HG02870 (cell line): ENCODE results near the gene KRT72.

ENCODE experiments used
- ATAC-seq: cut with Tn5 transposase; IDR thresholded peaks from one replicate; pipeline ENCODE4 v1.9.1; 2021; ENCODE audit warnings: mild to moderate bottlenecking, moderate library complexity; ENCODE audit not compliant: unreplicated experiment

KRT72 gene

GRCh38 chr12:52551216-52551865 is 49.9 kb downstream of the KRT72 start:
- no peak for ATAC-seq

GRCh38 chr12:52546126-52546525 is 55.1 kb downstream of the KRT72 start:
- no peak for ATAC-seq

DNA sequence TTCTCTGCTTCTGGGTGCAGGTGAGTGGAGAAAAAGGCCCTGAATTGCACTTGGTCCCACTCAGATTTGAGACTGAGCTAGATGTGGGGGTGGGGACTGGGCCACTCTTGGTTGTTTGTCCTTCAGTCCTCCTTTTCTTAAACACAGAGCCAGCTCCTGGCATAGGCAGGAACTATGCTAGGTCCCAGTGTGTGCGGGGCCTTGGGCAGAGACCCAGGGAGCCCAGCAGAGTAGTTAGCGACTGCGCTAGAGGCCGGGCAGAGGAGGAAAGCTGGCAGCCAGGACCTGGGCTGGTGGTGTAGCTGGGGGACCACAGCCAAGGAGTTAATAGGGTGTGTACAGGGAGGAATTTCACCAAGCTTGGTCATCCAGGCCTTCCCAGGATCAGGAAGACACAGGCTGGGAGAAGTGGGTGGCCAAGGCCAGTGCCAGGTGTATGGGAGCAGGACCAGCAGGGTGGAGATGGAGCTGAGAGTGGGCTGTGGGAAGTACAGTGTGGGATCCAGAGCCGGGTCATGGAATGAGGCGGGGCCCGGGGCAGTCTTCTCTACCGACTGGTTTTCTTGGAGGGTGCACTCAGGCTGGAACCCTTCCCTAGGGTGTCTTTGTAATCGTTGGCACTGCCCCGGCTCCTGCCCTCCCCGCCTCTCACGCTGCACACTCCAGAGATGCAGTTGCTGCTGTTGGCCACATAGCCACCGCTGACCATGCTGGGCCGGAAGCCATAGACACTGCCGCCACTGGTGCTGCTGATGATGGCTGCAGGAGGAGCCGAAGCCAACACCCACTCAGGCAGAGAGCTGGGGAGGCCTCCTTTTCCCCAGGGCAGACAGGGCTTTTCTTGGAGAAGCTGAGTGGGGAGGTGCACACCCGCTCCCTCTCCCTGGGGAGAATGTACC is 57.0 kb downstream of the KRT72 start:
- ATAC-seq: no peak

- no peak for ATAC-seq
Measured at GRCh38 chr12:52542785-52543318, 58.4 kb downstream of the KRT72 start.

DNA sequence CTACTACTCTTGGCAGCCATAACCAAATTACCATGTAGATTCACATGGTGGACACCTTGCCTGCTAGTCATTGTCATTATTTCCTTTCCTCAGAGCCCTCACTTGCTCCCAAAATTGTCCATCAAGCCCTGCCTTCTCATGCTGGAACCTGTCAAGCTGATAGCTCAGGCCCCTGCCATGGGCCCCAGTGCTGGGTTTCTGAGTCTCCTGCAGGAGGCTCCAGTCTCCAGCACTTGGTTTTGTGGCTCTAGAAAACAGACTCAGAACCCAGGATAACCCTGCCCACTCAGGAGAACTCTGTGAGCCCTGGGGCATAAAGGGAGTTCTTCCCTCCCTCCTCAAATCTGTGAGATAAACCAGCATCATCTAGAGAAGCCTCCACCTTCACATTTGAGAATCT is 59.1 kb downstream of the KRT72 start:
- no peak for ATAC-seq

- ATAC-seq: no peak
Measured at GRCh38 chr12:52541709-52542108, 59.6 kb downstream of the KRT72 start.

- ATAC-seq: no peak
Measured at GRCh38 chr12:52540531-52540930, 60.7 kb downstream of the KRT72 start.

DNA sequence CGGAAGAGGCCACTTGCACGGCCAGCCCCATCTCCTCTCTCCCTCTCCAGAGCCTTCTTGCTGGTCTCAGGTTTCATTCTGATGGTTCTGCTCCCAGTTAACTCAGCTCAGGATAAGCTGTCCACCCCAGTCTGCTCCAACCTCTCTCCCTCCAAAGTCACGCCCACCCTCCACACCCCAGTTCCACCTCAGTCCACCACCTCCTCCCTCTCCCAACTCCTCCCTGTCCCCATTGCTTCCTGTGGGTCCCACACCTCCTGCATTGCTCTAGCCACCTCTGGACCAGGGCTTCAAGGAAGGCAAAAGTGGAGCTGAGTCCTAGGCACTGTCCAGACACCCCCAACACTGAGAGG is 61.5 kb downstream of the KRT72 start:
- ATAC-seq: no peak

- no peak for ATAC-seq
Measured at GRCh38 chr12:52539083-52539820, 62.0 kb downstream of the KRT72 start.

GRCh38 chr12:52537101-52537500 is 64.2 kb downstream of the KRT72 start:
- ATAC-seq: no peak
